Measurements from ENCODE around the gene AUH.
"Not testable (repeated sequence)": the region's sequence is repeated elsewhere in the genome, so short reads cannot be mapped to it uniquely, and the experiment has no call there.

Gene AUH

GRCh38 chr9:91378054-91378453 is 16.3 kb upstream of the AUH start:
- not testable (repeated sequence) for DNase-seq

GRCh38 chr9:91376239-91376638 is 14.5 kb upstream of the AUH start:
- DNase-seq = no peak

- no peak for DNase-seq
Measured at GRCh38 chr9:91374939-91375338, 13.2 kb upstream of the AUH start.

GRCh38 chr9:91371894-91372293 is 10.2 kb upstream of the AUH start:
- DNase-seq = no peak

- not testable (repeated sequence) for DNase-seq
Measured at GRCh38 chr9:91370006-91370405, 8.3 kb upstream of the AUH start.

- no peak for DNase-seq
Measured at GRCh38 chr9:91364702-91365101, 3.0 kb upstream of the AUH start.

- DNase-seq = no peak
Measured at GRCh38 chr9:91364005-91364404, 2.3 kb upstream of the AUH start.

GRCh38 chr9:91362051-91362611 is 413 bp upstream of the AUH start:
- DNase-seq = no peak

GRCh38 chr9:91360551-91361290 is 997 bp downstream of the AUH start:
- DNase-seq = no peak

GRCh38 chr9:91359734-91360470 is 1.8 kb downstream of the AUH start:
- DNase-seq = no peak

- DNase-seq = no peak
Measured at GRCh38 chr9:91359083-91359482, 2.6 kb downstream of the AUH start.

- DNase-seq = no peak
Measured at GRCh38 chr9:91354881-91355280, 6.8 kb downstream of the AUH start.

GRCh38 chr9:91349115-91349555 is 12.6 kb downstream of the AUH start:
- no peak for DNase-seq

- no peak for DNase-seq
Measured at GRCh38 chr9:91348191-91348807, 13.4 kb downstream of the AUH start.

GRCh38 chr9:91347377-91347776 is 14.3 kb downstream of the AUH start:
- DNase-seq = no peak

GRCh38 chr9:91346644-91347043 is 15.1 kb downstream of the AUH start:
- no peak for DNase-seq

- DNase-seq = no peak
Measured at GRCh38 chr9:91345978-91346377, 15.7 kb downstream of the AUH start.

GRCh38 chr9:91342575-91342974 is 19.1 kb downstream of the AUH start:
- DNase-seq = no peak

GRCh38 chr9:91341749-91342148 is 20.0 kb downstream of the AUH start:
- DNase-seq = no peak

GRCh38 chr9:91341258-91341746 is 20.4 kb downstream of the AUH start:
- no peak for DNase-seq

- DNase-seq = no peak
Measured at GRCh38 chr9:91340395-91340967, 21.2 kb downstream of the AUH start.

GRCh38 chr9:91338681-91339080 is 23.0 kb downstream of the AUH start:
- no peak for DNase-seq

GRCh38 chr9:91336786-91337185 is 24.9 kb downstream of the AUH start:
- DNase-seq = no peak

Measured in right hindlimb (tissue), 1 donor.